ENCODE data around the gene AP3S2. TPM values are rescaled to one million over a fixed set of nuclear protein-coding genes. Genes with fewer than 3 reads are reported as not detected.
A peak's percentile ranks its signal among the peaks of the same experiment; 100 is the strongest.

AP3S2 gene
- total RNA-seq, 2 donors from 2014 or later, result 43.7 to 44.7 TPM

DNA sequence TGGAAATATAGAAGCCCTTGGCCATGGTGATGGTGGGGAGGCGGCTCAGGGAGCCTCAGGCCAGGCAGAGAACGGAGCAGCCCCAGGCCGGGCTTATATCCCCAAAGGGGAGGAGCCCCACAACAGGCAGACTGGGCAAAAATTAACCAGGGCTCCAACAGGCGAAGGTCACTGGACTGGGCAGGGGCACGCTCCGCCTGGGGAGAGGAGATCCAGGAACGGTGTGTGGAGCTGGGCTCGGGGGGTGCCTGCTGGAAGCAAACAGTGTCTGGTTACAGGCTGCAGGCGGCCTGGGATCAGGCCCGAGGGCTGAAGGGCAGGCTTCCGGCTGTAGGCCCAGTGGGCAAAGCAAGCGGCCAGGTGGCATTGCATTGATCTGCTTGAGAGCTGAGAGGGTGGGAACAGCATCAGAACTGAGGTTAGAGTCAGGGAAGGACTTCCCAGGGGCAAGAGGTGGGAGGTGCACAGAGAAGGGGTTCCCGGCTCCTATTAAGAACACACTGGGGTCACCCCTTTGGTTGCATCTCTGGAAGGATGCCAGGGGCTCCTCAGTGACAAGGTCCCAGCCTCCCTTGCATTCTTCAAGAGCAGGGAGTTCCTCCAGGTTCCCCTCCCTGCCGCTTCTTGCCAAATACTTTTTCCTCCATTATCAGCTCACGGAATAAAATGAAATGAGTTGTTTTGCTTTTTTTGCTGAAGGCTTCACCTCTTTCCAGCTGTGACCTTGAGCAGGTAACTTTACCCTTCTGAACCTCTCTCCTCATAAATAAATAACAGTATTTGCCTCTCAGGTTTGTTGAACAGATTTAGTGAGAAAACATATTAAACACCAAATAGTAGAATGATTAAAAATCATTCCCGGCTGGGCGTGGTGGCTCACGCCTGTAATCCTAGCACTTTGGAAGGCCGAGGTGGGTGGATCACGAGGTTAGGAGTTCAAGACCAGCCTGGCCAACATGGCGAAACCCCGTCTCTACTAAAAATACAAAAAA is 86.9 kb downstream of the AP3S2 start:
- DNase-seq (ENCODE audit: low spot score), result no peak
- Histone ChIP-seq H3K9me3 (no peaks in the 10 kb centered on the region), H3K36me3 (no peaks in the 10 kb centered on the region), H3K4me1 (replicated peaks) (peaks cover 14% of the 10 kb centered on the region), H3K27ac (peak overlapping the region in 1 of 2 donors; percentile 90), H3K4me3 (no peak overlapping the region), H3K27me3 (replicated peaks; ENCODE audit: insufficient read depth) (no peaks in the 10 kb centered on the region)
- TF ChIP-seq POLR2A (IDR thresholded peaks at IDR 0.05) (no peak), POLR2AphosphoS5 (IDR thresholded peaks at IDR 0.05) (no peak)
- TF ChIP-seq, protein P1, sequence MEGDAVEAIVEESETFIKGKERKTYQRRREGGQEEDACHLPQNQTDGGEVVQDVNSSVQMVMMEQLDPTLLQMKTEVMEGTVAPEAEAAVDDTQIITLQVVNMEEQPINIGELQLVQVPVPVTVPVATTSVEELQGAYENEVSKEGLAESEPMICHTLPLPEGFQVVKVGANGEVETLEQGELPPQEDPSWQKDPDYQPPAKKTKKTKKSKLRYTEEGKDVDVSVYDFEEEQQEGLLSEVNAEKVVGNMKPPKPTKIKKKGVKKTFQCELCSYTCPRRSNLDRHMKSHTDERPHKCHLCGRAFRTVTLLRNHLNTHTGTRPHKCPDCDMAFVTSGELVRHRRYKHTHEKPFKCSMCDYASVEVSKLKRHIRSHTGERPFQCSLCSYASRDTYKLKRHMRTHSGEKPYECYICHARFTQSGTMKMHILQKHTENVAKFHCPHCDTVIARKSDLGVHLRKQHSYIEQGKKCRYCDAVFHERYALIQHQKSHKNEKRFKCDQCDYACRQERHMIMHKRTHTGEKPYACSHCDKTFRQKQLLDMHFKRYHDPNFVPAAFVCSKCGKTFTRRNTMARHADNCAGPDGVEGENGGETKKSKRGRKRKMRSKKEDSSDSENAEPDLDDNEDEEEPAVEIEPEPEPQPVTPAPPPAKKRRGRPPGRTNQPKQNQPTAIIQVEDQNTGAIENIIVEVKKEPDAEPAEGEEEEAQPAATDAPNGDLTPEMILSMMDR (IDR thresholded peaks at IDR 0.05), result no peak
- intact Hi-C loops (cut with DNase I), result no loop called here
- 86% methylated on average over 22 of the region's 22 CpGs for WGBS

DNA sequence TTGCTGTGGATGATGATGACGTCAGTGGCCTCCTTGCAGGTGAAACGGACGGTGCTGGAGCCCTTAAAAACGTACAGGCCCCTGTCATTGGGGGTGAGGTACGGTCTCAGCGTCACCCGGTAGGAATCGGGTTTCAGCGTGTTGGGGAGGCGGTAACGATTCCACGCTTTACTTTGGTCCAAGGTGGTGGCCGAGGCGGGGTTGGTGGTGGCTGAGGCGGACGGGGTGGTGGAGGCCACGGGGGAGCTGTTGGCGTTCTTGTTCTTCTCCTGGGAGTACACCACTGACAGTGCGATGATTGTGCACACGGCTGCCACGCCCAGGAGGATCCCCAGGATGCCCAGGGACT is 87.6 kb downstream of the AP3S2 start:
- DNase-seq (ENCODE audit: low spot score), result no peak
- no peaks in the 10 kb centered on the region for H3K27me3 ChIP-seq (replicated peaks; ENCODE audit: insufficient read depth)
- peaks cover 14% of the 10 kb centered on the region for H3K4me1 ChIP-seq (replicated peaks)
- H3K4me3 ChIP-seq, result no peak overlapping the region
- H3K9me3 ChIP-seq, result no peaks in the 10 kb centered on the region
- WGBS, result 88% methylated on average over 21 of the region's 21 CpGs
- peak overlapping the region in 1 of 2 donors; percentile 90 for H3K27ac ChIP-seq
- intact Hi-C loops (cut with DNase I), result no loop called here
- TF ChIP-seq POLR2AphosphoS5 (IDR thresholded peaks at IDR 0.05) (no peak), POLR2A (IDR thresholded peaks at IDR 0.05) (no peak)
- TF ChIP-seq, protein P1 (IDR thresholded peaks at IDR 0.05), result no peak
- H3K36me3 ChIP-seq, result no peaks in the 10 kb centered on the region

DNA sequence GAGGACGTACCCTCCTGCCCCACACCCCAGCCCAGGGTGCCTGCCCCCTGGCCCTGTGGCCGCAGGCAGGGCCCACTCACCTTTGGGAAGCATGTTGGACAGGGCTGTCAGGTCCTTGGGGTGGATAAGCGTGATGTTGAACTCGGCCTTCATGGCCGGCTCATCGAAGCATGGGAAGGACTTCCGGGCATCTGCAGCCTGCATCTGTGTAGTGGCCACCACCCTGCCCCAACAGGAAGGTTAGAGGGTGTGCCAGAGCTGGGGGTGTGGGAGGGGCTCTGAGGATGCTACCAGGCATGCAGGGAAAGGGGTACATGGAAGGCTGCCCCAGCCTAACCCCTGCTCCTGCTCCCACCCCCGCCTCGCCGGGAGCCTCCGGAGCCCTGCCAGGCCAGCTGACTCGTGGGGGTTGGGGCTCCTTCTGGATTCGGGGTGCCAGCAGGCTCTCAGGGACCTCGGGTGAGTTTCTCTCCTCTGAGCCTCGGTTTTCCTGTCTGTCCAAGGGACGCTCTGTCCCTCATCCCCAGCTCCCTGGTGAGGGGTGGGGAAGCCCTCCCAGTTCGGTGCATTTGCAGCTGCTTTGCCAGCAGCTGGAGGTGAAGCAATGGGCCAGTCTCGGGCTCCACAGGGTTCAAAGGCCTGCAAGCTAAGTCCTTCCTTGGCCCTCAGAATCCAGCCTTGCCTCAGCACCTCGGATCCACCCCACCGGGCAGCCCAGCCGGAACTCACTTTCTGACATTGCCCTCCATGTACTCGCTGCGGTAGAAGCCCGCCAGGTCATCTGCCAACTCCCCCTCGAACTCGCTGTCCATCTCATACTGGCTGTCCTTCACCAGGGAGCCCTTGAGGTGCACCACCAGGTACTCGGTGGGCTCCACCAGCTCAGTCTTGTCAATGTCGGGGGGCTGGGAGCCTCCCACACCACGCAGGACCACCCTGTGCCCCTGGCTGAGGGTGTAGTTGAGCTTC is 88.3 kb downstream of the AP3S2 start:
- 92% methylated on average over 22 of the region's 29 CpGs for WGBS
- no peak for DNase-seq (ENCODE audit: low spot score)
- no peak overlapping the region for H3K4me3 ChIP-seq
- TF ChIP-seq POLR2AphosphoS5 (IDR thresholded peaks at IDR 0.05) (no peak), POLR2A (IDR thresholded peaks at IDR 0.05) (no peak)
- TF ChIP-seq, protein P1 (IDR thresholded peaks at IDR 0.05), result no peak
- H3K27me3 ChIP-seq (replicated peaks; ENCODE audit: insufficient read depth), result no peaks in the 10 kb centered on the region
- H3K36me3 ChIP-seq, result peaks cover 0 to 5% of the 10 kb centered on the region in 2 donors
- intact Hi-C loops (cut with DNase I), result no loop called here
- H3K4me1 ChIP-seq (replicated peaks), result peaks cover 11% of the 10 kb centered on the region
- H3K27ac ChIP-seq, result peak overlapping the region in 1 of 2 donors; percentile 90
- H3K9me3 ChIP-seq, result no peaks in the 10 kb centered on the region

DNA sequence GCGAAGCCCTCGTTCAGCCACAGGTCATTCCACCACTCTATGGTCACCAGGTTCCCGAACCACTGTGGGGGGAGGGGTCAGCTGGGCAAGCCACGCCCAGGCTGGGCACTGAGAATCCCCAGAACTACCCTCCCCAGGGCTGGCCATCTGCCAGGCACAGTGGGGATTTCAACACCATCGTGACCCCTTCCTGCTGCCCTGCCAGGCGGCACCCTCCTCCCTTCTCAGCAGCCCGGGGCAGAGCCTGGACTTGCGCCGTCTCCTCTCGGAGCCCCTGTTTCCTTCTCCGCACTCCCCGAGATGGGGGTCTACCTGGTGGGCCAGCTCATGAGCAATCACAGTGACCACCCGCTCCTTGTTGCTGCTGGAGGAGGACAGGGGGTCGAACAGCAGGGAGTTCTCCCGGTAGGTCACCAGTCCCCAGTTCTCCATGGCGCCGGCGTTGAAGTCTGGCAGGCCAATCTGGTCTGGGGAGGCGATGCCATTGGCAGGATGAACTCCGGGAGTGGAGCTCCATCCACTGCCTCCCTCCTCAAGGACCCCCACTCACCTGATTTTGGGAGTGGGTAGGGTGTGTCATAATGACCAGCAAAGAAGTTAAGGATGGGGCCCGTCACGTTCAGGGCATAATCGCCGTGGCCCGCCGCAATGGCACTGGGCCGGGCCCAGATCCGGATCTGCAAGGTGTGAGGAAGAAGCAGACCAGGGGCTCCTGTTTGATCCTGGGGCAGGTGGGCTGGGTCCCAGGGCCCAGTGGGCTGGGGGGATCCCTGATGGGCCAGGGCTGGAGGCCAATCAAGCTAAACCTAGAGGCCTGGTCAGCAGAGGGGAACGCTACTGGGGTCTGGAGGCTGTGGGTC is 89.6 kb downstream of the AP3S2 start:
- H3K27me3 ChIP-seq (replicated peaks; ENCODE audit: insufficient read depth), result no peaks in the 10 kb centered on the region
- H3K27ac ChIP-seq, result peak overlapping the region in 1 of 2 donors; percentile 26
- TF ChIP-seq POLR2AphosphoS5 (IDR thresholded peaks at IDR 0.05) (no peak), POLR2A (IDR thresholded peaks at IDR 0.05) (no peak)
- TF ChIP-seq, protein P1 (IDR thresholded peaks at IDR 0.05), result no peak
- no peak for DNase-seq (ENCODE audit: low spot score)
- 91% methylated on average over 29 of the region's 29 CpGs for WGBS
- H3K36me3 ChIP-seq, result peaks cover 0 to 5% of the 10 kb centered on the region in 2 donors
- no peak overlapping the region for H3K4me3 ChIP-seq
- intact Hi-C loops (cut with DNase I), result no loop called here
- no peaks in the 10 kb centered on the region for H3K9me3 ChIP-seq
- peaks cover 5% of the 10 kb centered on the region for H3K4me1 ChIP-seq (replicated peaks)
